Measurements from ENCODE around the gene MRNIP.

- no peak for TF ChIP-seq CTCF (IDR thresholded peaks at IDR 0.05)
- TF ChIP-seq POLR2A (IDR thresholded peaks at IDR 0.05; ENCODE audit: low read length): no peak
- TF ChIP-seq ZSCAN20 (CRISPR knock-in tag; IDR thresholded peaks at IDR 0.05): no peak
- TF ChIP-seq ZNF302 (CRISPR knock-in tag; IDR thresholded peaks at IDR 0.05): no peak
- TF ChIP-seq POLR2AphosphoS2 (conservative IDR thresholded peaks at IDR 0.05; ENCODE audit: low read length): no peak
- TF ChIP-seq REST (IDR thresholded peaks at IDR 0.05): no peak
- TF ChIP-seq ZFP36 (IDR thresholded peaks at IDR 0.05; ENCODE audit: borderline replicate concordance, partially characterized antibody): no peak
- no peak for TF ChIP-seq HOXA7 (CRISPR knock-in tag; IDR thresholded peaks at IDR 0.05)
- no peak for TF ChIP-seq MAZ (IDR thresholded peaks at IDR 0.05; ENCODE audit: borderline replicate concordance, low read depth, low read length)
- TF ChIP-seq ELK1 (IDR thresholded peaks at IDR 0.05; ENCODE audit: low read depth, low read length): no peak
- no peak for TF ChIP-seq MAFK (IDR thresholded peaks at IDR 0.05; ENCODE audit: partially characterized antibody)
Measured at GRCh38 chr5:179890751-179891682, 32.4 kb upstream of the MRNIP start.
